Urothelium cell line (cell line): ENCODE measurements around the gene APBB1IP.
"Not testable (repeated sequence)": the region's sequence is repeated elsewhere in the genome, so short reads cannot be mapped to it uniquely, and the experiment has no call there.

Experiments
- DNase-seq: peaks from one replicate; pipeline ENCODE4 v3.0.0; 2011; ENCODE audit warnings: low spot score, mixed read lengths
- FAIRE-seq: peaks from 2 replicates; lab custom pipeline; 2011; peaks lifted over from hg19 to GRCh38; lab: Jason Lieb, UNC

The APBB1IP gene

DNA sequence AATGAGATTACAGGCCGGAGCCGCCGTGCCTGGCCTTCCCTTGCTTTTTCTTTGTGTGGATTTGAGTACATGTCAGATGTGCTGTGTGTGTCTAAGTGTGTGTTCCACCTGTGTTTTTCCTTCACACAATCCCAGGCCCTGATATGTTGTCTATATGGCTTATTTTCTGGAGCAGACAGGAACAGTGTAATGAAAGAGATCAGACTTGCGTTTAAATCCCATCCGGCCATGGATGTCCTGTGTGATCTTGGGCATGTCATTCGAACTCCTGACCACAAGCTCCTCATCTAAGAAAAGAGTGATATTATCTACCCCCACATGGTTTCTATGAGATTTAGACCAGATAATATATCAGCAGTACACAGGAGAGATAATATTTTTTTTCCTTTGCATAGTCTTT lies 37.2 kb downstream of the APBB1IP start:
- no peak for DNase-seq
- FAIRE-seq = no peak

DNA sequence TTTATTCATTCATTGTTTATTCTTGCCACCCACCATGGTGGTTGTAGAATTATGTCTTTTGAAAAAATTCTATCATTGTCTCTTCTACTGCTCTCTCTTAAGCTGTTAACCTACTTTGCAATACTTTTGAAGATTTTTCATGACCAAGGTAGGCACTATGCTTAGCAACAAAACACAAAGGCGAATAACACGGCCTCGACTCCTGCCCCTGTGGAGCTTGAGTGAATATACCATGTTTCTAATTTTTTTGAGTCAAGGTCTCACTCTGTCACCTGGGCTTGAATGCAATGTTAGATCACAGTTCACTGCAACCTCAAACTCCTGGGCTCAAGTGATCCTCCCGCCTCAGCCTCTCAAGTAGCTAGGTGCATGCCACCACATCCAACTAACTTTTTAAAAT lies 39.4 kb downstream of the APBB1IP start:
- DNase-seq (no peak), FAIRE-seq (no peak)

DNA sequence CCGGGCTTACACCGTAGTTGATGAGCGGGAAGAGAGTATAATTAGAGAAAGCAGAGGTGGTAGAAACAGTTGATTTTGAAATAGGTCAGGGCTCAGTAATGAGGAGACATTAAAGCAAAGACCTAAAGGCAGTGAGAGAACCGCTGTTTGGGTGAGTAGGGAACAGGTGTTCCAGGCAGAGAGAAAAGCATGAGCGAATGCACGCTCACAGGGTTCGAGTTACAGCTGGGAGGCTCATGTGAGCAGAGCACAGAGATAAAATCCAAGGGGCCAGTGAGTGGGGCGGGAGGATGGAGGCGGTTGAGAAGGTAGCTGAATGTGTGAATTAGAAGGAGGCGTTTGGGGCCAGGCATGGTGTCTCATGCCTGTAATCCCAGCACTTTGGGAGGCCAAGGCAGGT lies 39.9 kb downstream of the APBB1IP start:
- no peak for DNase-seq
- no peak for FAIRE-seq

DNA sequence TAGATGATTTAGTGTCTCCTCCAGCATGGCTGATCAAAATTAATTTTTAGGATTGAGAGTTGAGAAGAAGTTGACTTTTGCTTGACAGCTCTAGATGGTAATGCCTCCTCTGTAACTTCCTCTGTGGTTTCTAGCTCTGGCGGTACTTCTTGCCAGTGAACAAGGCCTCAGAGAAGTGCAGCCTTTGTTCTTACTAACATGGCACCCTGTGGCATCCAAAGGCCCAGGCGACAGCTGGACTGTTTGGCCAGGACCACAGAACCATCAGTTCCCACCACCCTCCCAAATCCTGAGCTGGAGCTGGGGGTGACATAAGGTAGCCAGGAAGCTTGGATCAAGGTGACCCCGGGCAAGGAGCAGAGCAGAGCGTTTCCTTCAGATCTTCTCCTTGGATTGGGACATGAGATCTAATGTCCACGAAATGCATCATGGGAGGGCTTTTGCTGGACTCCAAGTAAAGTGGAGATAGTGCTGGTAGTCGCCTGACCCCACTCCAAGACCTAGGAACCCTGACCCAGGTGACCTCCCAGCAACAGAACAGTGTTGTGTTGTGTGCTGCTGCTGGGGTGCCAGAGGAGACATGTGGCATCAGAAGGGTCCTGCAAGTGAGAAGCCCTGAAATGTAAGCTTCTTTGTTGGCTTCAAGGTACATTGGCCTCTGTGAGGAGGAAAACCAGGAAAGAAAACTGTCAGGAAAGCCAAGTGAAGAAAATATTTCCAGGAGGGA lies 41.8 kb downstream of the APBB1IP start:
- DNase-seq = no peak
- FAIRE-seq = no peak

DNA sequence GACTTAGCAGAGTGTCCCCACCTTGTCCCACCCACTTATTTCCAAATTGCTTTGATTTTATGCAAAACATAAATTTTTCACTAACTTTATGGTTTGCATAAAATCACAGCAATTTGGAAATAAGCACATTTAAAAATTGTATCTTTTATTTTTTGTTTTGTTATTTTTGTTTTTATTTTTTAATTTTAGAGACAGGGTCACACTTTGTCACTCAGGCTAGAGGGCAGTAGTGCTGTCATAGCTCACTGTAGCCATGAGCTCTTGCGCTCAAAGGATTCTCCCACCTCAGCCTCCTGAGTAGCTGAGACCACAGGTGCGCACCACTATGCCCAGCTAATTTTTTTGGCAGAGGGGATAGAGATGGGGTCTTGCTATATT lies 43.2 kb downstream of the APBB1IP start:
- FAIRE-seq (no peak), DNase-seq (no peak)

DNA sequence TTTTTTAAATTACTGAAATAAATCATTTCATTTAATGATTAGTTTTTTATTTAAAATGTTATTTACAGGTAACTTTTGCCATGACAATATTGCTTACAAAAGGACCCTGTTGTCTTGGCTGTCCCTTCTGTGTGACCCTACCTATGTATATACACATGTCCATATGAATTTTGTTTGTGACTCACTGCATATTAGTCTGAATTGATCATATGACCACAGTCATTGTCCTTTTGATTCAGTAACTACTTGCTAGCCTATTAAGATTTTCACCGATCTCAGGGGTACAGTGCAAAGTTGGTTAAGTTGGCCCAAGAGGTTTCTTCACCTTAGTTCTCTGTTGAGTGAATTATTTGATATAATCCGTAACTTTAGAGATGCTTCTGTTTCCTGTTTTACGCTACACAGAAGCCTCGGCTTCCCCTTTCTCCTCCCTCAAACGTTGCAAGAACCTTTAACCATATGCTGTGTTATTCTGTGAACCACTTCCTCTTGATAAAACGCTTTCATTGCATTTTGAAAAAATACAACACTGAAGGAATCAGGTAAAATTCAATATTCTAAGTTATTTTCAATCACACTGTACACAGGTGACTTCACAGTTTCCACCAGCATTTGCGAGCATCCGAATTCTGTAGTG lies 43.9 kb downstream of the APBB1IP start:
- FAIRE-seq (no peak), DNase-seq (no peak)

DNA sequence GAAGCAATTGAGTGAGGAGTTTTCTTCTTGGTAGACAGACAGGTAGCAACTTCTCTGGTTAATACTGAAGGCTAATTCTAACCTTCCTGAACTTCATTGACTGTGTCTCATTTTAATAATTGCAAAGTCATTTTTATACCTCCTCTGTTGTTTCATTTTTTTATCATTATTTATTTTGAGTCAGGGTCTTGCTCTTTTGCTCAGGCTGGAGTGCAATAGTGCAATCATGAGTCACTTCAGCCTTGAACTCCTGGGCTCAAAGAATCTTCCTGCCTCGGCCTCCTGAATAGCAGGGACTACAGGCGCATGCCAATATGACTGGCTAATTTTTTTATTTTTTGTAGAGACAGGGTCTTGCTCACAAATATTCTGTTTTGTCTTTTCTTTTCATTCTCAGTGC lies 45.4 kb downstream of the APBB1IP start:
- FAIRE-seq (no peak), DNase-seq (no peak)

DNA sequence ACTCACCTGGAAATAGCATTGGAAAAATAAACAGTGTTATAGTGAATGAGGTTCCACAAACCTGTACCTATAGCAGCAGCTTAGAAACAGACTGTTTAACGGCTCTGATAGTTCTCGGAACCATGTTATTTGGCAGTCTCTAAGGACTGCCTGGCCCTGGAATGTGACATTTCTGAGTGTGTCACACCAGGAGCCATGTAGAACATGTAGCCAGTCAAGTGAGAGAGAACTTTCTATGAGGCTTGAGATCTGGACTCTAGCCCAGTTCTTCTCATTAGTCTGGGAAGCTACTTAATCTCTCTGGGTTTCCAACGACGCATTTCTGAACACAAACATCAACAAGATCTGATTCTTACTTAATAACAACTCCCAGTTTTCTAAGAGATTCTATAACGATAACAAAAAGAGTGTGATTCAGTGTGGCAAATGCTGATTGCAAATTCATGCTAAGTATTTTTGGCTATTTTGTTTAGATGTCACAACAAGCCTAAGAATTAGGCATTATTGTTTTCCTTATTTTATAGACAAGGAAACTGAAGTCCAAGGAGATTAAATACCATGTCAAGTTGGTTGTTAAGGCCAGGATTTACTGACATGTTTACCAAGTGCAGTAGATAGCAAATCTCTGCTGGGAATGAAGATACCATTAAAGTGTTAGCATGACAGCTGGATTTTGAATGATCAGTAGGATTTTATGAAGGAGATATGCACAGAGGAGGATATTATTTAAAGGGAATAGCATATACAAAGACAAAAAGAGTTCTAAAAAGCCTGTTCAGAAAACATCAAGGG lies 47.2 kb downstream of the APBB1IP start:
- DNase-seq (no peak), FAIRE-seq (no peak)

DNA sequence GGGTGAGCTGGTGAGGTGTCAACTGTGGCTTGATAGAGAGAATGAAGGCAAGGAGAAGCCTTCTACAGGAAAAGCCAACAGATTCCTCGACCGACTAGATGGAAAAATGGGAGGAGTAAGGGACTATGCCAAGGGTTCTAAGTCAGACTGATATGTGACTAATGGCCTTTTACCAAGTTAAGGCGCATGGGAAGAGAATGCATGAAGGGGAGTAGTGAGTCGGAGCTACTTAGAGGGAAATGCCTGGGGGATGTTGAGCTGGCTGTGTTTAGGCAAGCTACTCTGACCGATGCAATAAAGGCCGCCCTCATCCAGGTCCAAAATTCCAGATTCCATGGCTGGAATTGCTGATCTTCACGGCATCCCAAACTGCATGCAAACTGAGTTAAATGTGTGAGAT lies 48.2 kb downstream of the APBB1IP start:
- DNase-seq (peak; percentile 44), FAIRE-seq (peak; percentile 84)

DNA sequence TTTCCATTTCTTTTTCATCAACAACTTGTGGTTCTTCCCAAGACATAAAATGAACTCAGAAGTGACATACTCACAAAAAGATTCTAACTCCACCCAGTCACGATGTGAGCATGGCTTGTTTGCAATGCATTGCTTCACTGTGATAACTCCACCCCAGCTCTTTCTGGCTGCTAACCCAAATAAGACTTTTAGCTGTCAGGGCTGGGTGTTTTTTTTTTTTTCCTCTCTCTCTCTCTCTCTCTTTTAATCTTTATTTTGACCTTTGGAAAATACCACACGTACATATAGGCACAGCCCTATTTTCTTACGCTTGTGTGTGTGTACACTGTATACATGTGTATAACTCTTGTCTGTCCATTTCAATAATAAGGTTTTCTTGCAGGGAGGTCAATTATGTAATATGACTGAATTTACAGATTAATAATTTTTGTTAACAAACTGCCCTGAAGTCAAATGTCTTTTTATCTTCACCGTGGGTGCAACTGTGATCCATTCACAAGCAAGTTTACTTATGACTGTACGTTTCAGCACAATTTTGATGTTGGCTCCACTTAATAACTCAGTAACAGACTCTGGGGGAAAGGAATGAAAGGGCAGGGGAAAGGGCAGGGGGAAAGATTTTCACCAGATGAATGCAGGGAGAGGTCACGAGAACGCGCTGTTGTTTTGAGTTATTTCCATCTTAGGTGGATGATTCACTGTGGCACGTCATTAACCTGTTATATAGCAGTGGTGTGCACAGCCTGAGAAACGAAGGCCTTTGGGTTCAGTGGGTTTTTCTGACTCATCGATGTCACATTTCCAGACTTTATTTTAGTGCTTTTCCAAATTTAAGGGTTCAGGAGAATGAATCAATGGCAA lies 49.1 kb downstream of the APBB1IP start:
- DNase-seq (peak; percentile 76), FAIRE-seq (peak; percentile 79)

DNA sequence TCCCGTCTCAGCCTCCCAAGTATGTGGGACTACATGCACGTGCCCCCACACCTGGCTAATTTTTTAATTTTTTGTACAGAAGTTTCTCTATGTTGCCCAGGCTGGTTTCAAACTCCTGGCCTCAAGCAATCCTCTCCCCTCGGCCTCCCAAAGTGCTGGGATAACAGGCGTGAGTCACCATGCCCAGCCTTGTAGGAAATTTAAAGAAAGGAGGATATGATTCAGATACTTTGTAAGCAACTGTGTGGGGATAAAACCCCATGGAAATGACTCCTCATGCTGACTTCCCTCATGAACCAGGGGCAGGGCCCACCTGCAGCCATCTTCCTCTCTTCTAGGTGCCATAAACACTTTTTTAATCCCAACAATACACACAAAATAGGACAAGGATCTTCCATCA lies 50.2 kb downstream of the APBB1IP start:
- no peak for FAIRE-seq

DNA sequence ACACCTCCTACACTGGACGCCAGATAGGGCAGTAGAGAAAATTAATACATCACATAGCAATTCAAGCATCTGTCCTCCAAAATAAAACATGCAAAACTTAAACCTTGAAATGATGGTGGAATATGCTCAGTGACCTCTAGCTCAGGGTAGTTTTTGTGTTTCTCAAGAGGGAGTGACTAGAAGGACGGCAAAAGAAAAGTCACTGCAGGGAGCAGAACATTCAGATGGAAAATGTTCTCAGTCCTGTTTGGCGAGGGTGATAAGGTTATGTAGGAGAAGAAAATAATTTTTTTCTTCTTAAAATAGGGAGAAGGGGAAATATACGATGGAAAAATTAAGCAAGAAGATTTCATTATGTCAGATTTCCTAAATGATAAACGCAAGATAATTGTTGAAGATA lies 50.9 kb downstream of the APBB1IP start:
- FAIRE-seq (no peak), DNase-seq (no peak)

More for the DNA sequence above, 50.2 kb downstream of the APBB1IP start:
- DNase-seq = peak; percentile 34

DNA sequence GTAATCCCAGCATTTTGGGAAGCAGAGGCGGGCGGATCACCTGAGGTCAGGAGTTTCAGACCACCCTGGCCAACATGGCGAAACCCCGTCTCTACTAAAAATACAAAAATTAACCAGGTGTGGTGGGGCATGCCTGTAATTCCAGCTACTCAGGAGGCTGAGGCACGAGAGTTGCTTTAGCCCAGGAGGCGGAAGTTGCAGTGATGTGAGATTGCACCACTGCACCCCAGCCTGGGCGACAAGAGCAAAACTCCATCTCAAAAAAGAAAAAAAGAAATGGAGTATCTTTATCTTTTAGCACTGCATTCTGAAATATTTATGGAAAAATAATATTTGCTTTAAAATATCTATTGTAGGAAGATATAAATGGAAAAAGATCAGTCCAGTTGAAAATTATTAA lies 52.2 kb downstream of the APBB1IP start:
- not testable (repeated sequence) for FAIRE-seq

DNA sequence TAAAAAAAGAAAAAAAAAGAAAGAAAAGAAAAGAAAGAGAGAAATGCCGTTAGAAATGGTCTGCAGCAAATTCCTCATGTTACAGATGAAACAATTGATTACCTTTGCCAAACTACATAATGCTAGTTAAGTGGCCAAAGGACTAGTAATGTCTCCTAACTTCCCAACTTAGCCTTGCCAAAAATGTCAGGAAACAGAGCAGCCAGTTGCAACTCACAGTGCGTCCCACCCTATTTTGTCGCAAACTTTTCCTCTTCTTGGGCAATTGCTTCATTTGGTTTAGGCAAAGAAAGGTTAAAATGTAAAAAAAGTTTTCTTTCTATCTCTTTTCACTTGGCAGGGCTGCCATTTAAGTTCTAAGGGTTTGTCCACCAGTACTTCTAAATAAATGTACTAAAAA lies 53.1 kb downstream of the APBB1IP start:
- DNase-seq (no peak), FAIRE-seq (no peak)

More for the DNA sequence above, 52.2 kb downstream of the APBB1IP start:
- not testable (repeated sequence) for DNase-seq

DNA sequence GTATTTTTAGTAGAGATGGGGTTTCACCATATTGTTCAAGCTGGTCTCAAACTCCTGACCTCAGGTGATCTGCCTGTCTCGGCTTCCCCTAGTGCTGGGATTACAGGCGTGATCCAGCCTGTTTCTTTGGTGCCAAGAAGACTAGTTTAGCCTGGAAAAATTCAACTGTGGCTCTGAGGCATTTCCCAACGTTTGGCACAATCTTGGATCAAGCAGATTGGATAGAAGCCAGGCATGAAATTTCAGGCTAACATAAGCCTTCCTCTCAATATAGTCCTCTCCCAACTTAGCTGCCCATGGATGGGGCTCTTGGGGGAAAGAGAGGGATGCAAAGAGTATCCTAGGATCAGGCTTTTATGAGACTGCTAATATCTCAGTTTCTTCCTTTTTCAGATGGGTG lies 53.8 kb downstream of the APBB1IP start:
- DNase-seq (no peak), FAIRE-seq (no peak)

DNA sequence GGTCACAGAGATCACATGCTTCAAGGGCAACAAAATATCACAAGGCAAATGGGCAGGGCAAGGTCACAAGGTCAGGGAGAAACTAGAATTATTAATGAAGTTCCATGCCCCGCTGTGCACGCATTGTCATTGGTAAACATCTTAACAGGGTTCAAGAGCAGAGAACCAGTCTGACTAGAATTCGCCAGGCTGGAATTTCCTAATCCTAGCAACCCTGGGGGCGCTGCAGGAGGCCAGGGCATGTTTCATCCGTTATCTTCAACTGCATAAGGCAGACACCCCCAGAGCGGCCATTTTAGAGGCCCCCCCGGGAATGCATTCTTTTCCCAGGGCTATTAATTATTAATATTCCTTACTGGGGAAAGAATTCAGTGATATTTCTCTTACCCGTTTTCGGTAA lies 54.6 kb downstream of the APBB1IP start:
- DNase-seq, FAIRE-seq: not testable (repeated sequence)

DNA sequence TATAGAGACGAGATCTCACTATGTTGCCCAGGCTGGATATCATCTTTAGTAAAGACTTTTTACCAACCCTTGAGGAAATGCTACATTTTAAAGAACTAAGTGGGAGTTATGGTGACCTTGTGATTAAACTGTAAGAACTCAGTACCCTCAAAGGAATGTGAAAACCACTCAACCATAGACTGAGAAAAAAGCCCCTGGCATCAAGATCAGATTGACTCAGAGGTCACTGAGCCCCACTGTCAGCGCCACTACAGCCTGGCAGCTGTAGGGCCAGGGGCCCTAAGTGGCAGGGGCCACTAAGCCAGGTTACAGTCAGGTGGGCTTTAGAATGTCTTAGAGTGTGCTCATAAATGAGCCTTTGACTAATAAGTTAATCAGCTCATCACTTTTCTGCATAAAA lies 55.9 kb downstream of the APBB1IP start:
- no peak for FAIRE-seq

DNA sequence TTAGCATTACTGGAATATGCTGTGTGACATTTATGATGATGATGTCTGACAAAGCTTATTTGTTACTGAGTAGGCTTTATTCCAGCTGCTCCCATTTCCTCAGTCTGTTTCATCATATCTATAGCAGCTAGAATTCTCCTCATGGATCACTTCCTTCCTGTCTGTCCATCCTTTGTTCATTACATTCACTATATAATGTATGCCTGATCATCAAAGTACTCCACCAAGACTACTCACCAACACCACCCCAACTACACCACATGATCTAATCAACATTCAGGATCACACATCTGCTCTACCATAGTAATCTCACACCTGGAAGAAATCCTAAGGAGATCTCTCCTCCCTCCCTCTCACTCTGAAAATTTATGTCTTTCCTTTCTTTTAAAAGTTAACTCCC lies 61.3 kb downstream of the APBB1IP start:
- DNase-seq = no peak
- peak; percentile 58 for FAIRE-seq

More for the DNA sequence above, 55.9 kb downstream of the APBB1IP start:
- DNase-seq = no peak

DNA sequence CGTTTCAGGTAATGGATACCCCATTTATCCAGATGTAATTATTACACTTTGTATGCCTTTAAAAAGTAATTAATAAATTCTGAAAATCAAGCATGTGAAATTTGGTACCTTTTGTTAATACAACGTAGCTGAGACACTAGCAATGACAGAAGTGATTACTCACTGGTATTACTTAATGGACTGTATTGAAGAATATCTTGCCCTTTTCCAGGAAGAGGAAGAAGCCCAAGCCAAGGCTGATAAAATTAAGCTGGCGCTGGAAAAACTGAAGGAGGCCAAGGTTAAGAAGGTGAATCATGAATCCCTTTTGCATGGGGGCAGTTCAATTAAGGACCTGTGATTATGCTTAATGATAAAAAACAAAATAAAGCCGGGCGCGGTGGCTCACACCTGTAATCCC lies 64.8 kb downstream of the APBB1IP start:
- DNase-seq (no peak), FAIRE-seq (no peak)

DNA sequence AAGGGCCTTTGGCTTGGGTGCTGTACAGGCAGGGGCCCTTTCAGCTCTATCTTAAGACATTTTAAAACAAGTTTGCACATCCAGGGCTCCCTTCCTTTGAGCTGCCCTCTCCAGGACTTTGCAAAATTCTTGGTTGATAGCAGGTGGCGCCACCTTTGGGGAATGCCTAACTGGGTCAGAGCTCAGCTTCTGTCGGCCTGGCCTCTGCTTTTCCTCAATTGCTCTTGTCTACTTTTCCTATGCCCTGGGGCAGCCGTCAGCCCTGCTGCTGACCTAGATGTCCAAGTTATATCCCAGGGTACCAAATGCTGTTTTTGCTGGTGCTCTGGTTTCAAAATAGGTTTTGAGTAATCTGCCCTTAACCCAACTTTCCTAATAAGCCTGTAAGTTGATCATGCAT lies 65.8 kb downstream of the APBB1IP start:
- FAIRE-seq (no peak), DNase-seq (no peak)

DNA sequence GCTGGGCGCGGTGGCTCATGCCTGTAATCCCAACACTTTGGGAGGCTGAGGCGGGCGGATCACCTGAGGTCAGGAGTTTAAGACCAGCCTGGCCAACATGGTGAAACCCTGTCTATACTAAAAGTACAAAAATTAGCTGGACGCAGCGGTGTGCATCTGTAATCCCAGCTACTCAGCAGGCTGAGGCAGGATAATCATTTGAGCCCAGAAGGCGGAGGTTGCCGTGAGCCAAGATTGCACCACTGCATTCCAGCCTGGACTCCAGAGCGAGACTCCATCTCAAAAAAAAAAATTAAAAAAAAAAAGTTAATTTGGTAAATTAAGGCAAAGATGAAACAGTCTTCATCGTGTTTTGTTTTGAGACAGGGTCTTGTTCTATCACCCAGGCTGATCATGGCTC lies 66.3 kb downstream of the APBB1IP start:
- not testable (repeated sequence) for FAIRE-seq, DNase-seq
